HG03280 (cell line): Measurements from ENCODE around the gene DHX32.
"Not testable (repeated sequence)": the region's sequence is repeated elsewhere in the genome, so short reads cannot be mapped to it uniquely, and the experiment has no call there.

ENCODE experiments used
- ATAC-seq: cut with Tn5 transposase; IDR thresholded peaks from one replicate; pipeline ENCODE4 v1.9.1; 2021; ENCODE audit warnings: mild to moderate bottlenecking, moderate library complexity; ENCODE audit not compliant: unreplicated experiment

The DHX32 gene, protein sequence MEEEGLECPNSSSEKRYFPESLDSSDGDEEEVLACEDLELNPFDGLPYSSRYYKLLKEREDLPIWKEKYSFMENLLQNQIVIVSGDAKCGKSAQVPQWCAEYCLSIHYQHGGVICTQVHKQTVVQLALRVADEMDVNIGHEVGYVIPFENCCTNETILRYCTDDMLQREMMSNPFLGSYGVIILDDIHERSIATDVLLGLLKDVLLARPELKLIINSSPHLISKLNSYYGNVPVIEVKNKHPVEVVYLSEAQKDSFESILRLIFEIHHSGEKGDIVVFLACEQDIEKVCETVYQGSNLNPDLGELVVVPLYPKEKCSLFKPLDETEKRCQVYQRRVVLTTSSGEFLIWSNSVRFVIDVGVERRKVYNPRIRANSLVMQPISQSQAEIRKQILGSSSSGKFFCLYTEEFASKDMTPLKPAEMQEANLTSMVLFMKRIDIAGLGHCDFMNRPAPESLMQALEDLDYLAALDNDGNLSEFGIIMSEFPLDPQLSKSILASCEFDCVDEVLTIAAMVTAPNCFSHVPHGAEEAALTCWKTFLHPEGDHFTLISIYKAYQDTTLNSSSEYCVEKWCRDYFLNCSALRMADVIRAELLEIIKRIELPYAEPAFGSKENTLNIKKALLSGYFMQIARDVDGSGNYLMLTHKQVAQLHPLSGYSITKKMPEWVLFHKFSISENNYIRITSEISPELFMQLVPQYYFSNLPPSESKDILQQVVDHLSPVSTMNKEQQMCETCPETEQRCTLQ

DNA sequence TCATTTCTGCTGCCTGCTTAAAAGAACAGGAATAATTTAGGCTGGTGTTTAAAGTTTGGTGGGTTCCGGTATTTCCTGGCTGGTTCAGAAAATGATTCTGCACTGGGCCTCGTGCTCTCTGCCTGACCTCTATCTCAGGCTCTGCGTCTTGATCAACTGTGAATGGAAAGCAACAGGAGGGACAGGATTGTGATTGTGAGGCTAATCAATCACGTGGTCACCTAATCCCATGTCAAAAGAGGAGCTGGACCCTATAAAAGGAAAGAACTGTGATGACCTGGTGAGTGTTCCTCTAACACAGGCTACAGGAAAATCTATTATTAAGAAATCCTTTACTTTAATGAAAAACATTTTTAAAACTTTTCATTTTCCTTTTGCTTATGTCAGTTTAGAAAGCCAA lies at the start of gene DHX32:
TSS of gene DHX32 (minus strand) at position 101 of the 400 bp plus-strand sequence. CDS start 468 bp downstream, outside the sequence.
- ATAC-seq: no peak

DNA sequence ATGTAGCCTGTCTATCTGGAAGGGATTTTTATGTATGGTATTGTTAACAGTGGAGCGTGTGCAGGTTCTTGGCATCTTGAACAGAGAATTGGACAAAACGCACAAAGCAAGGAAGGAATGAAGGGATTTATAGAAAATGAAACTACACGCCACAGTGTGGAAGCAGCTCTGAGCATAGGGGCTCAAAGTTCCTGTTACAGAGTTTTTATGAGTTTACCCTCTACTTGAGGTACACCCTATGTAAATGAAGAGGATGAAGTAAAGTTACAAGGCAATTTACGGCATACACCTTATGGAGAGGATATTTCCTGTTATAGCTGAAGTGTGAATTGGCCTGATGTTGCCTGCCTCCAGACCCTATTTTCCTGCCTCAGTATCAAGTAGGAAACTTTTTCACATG lies 48.5 kb upstream of the DHX32 start:
- no peak for ATAC-seq

GRCh38 chr10:125928928-125929585 lies 48.0 kb upstream of the DHX32 start:
- no peak for ATAC-seq

GRCh38 chr10:125927265-125927664 lies 46.2 kb upstream of the DHX32 start:
- not testable (repeated sequence) for ATAC-seq

- ATAC-seq: no peak
These were observed 45.2 kb upstream of the DHX32 start for GRCh38 chr10:125926247-125926646.

DNA sequence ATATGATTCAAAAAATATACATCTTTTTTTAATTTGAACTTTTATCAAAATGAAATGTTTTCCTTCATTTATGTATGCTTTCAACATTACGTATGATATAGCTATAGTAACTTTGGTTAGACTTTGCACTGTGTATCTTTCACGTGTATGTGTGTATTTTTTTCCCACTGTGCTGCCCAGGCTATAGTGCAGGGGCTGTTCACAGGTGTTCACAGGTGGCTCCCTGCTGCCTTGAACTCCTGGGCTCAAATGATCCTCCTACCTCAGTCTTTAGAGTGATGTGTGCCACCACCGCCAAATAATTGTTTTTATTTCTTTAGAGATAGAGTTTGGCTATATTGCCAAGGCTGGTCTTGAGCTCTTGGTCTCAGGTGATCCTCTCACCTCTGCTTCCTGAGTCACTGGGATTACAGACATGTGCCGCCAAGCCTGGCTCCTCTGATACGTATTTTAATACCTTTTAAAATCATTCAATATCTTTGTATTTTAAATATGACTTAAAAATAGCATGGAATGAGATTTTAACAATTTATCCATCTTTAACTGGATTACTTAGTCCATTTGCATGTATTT lies 44.3 kb upstream of the DHX32 start:
- ATAC-seq: no peak

GRCh38 chr10:125921643-125922306 lies 40.7 kb upstream of the DHX32 start:
- ATAC-seq: not testable (repeated sequence)

DNA sequence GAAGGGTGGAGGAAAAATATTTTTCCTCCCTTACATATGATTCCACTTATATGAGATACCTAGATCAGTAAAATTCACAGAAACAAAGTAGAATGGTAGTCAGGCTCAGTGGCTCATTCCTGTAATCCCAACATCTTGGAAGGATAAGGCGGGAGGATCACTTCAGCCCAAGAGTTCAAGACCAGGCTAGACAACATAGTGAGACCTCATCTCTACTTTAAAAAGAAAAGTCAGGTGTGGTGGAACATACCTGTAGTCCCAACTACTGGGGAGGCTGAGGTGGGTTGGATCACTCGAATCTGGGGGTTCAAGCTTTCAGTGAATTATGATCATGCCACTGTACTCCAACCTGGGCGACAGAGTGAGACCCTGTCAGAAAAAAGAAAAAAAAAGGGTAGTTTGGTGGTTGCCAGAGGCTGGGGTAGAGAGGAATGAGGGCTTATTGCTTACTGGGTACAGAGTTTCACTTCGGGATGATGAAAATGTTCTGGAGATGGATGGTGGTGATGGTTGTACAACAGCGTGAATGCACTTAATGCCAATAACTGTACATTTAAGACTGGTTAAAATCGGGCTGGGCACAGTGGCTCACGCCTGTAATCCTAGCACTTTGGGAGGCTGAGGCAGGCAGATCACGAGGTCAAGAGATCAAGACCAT lies 36.7 kb upstream of the DHX32 start:
- not testable (repeated sequence) for ATAC-seq

- ATAC-seq: no peak
These were observed 35.9 kb upstream of the DHX32 start for GRCh38 chr10:125916977-125917376.

DNA sequence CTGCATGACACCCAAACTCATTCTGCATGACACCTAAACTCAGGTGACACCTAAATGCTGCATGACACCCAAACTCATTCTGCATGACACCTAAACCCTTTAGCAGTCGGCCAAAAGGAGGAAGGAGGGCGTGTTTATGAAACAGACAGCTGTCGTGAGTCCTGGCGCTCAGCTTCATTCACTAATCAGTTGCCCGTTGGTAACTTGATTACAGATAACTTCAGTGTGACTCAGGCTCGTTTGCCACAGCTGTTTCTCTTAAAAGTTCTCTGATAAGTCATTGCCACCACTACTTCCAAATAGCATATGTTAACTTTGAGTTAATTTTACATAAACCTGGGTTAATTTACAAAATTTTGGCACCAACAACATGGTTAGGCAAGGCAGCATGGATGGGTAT lies 32.2 kb upstream of the DHX32 start:
- ATAC-seq: not testable (repeated sequence)

DNA sequence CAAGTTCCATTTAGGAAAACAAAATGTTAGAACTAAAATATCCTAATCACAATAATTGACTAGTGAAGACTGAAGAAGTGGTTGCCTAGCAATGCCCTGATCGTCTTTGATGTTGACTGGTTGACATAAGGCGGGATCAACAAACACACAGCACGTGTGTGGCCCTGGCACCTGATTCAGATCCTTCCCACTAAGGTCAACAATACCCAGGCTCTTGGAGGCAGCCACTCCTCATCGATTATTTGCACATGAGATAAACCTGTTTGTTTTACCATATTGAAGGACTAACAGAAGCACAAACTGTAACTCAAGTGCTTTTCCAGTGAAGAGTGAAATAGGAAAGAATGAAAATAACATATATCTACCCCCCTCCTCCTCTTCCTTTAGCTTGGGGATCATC lies 30.9 kb upstream of the DHX32 start:
- ATAC-seq: no peak

DNA sequence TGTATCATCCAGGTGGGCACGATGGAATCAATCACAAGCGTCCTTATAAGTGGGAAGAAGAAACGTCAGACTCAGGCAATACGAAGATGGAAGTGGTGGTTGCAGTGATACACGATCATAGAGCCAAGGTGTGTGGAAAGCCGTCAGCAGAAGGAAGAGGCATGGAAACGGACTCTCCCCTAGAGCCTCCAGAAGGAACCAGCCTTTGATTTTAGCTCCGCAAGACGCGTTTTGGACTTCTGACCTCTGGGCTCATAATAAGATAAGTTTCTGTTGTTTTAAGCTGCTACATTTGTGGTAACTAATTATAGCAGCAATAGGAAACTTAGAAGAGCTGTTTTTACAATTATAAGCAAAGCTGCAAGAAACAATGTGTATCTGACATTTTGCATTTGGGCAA lies 30.1 kb upstream of the DHX32 start:
- no peak for ATAC-seq

- not testable (repeated sequence) for ATAC-seq
These were observed 28.4 kb upstream of the DHX32 start for GRCh38 chr10:125909491-125909890.

GRCh38 chr10:125908813-125909212 lies 27.7 kb upstream of the DHX32 start:
- ATAC-seq: not testable (repeated sequence)

- ATAC-seq: not testable (repeated sequence)
These were observed 26.5 kb upstream of the DHX32 start for GRCh38 chr10:125907598-125907997.

DNA sequence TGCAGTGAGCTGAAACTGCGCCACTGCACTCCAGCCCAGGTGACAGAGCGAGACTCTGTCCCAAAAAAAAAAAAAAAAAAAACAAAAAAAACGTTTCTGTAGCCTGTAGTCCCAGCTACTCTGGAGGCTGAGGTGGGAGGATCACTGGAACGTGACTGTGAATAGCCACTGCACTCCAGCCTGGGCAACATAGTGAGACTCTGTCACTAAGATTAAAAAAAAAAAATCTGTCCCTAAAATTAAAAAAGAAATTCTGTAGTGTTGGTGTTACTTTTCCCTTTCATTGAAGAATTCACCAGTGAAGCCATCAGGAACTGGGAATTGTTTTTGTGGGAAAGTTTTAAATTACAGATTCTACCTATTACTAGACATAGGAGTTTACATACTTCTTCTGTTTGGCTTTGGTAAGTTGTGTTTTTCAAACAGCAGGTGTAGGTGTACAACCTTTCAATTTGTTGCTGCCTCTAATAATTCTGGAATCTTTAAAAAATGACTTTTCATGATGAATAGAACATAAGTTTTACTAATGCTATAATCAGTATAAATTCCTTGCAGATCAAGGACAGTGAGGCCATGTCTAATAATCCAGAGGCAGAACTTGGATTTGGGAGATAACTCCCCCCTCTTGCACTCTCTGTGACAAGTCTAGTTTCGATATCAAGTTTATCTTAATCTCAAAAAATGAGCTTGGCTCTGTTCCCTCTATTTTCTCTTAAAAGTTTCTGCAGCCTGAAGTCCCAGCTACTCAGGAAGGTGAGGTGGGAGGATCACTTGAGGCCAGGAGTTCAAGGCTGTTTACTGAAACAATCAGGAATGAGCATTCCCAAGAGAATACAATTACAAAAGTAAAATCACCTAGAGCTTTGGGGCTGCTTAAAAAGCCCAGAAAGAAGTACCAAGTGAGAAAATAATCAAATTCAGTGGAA lies 24.2 kb upstream of the DHX32 start:
- ATAC-seq: not testable (repeated sequence)

- not testable (repeated sequence) for ATAC-seq
These were observed 22.1 kb upstream of the DHX32 start for GRCh38 chr10:125903135-125903640.

GRCh38 chr10:125900963-125901362 lies 19.9 kb upstream of the DHX32 start:
- ATAC-seq: not testable (repeated sequence)

GRCh38 chr10:125897317-125897716 lies 16.2 kb upstream of the DHX32 start:
- not testable (repeated sequence) for ATAC-seq
